HG03064 (cell line): ENCODE data around the gene ISG15.
"Not testable (repeated sequence)": the region's sequence is repeated elsewhere in the genome, so short reads cannot be mapped to it uniquely, and the experiment has no call there.

Experiments used
- ATAC-seq: cut with Tn5 transposase; IDR thresholded peaks from one replicate; pipeline ENCODE4 v1.9.1; 2021; ENCODE audit warnings: low read depth; ENCODE audit not compliant: unreplicated experiment

The ISG15 gene

DNA sequence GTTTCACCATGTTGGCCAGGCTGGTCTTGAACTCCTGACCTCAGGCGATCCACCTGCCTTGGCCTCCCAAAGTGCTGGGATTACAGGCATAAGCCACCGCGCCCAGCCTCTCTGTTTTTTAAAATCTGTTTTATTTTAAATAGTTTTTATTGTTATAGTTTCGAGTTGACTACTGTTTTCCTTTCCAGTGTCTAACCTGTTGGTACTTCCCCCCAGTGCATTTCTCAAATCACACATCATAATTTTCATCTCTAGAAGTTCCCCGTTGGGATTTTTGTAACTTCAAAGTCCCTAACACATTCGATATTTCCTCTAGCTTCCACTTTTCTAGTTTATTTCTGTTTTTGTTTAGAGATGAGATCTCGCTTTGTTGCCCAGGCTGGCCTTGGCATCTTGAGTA lies 20.9 kb upstream of the ISG15 start:
- no peak for ATAC-seq

DNA sequence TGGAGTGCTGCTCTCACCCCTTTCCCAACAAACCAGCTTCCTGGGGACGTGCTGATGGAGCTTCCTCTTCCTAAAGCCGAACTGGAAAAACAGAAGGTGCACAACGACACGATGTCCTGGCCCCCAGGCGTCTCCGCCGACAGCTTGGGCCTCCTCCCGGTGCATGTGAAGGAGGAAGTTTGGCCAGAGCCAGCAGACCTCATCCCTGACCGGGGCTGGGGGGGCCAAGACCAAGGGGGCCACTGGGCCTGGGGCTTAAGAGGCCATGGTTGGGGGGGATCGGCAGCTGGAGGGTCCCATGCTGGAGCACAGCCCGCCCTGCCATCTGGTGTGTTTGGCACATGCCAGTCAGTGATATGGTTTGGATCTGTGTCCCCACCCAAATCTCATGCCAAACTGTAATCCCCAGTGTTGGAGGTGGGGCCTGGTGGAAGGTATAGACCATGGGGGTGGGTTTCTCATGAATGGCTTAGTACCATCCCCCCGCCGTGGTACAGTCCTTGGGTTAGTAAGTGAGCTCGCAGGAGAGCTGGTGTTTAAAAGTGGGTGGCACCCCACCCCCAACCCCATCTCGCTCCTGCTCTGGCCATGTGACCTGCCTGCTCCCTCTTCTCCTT lies 19.8 kb upstream of the ISG15 start:
- ATAC-seq = no peak

DNA sequence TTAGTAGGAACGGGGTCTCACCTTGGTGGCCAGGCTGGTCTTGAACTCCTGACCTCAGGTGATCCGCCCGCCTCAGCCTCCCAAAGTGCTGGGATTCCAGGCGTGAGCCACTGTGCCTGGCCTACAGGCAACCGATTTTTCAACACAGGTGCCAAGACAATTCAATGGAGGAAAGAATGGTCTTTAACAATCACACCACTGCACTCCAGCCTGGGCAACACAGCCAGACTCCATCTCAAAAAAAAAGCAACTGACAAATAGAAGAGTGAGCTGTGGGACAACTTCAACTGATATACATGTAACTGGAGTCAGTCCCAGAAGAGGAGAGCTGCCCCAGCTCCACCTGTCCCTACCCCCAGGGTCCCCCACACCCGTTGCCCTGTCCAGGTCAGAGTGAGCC lies 18.8 kb upstream of the ISG15 start:
- not testable (repeated sequence) for ATAC-seq

DNA sequence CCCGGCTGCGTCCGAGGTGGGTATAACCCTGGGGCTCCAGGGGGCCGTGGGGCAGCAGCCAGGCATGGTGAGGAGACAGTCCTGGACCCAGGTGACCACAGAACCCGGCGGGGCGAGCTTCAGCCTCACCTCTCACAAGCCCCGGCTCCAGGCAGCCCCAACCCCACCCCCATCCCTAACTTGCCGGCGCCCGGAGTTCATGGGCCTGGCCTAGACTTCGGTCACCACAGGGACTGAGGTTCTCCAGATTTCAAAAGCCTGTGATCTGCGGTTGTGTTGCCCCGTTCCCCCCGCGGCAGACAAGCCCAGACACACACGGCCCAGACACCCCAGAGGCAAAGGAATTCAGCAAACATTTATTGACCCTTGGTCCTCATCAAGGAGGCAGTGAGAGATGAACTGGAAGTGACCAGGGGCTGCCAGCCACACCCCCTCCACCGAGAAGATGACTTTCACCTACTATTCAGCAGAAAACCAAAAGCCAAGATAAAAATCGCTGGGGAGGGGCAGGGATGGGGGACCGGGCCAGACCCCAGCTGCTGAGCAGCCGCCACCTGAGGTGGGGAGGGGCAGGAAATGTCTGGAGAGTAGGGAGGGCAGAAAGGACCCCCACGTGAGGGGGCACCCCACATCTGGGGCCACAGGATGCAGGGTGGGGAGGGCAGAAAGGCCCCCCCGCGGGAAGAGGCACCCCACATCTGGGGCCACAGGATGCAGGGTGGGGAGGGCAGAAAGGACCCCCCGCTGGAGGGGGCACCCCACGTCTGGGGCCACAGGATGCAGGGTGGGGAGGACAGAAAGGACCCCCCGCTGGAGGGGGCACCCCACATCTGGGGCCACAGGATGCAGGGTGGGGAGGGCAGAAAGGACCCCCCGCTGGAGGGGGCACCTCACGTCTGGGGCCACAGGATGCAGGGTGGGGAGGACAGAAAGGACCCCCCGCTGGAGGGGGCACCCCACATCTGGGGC lies 17.3 kb upstream of the ISG15 start:
- no peak for ATAC-seq

DNA sequence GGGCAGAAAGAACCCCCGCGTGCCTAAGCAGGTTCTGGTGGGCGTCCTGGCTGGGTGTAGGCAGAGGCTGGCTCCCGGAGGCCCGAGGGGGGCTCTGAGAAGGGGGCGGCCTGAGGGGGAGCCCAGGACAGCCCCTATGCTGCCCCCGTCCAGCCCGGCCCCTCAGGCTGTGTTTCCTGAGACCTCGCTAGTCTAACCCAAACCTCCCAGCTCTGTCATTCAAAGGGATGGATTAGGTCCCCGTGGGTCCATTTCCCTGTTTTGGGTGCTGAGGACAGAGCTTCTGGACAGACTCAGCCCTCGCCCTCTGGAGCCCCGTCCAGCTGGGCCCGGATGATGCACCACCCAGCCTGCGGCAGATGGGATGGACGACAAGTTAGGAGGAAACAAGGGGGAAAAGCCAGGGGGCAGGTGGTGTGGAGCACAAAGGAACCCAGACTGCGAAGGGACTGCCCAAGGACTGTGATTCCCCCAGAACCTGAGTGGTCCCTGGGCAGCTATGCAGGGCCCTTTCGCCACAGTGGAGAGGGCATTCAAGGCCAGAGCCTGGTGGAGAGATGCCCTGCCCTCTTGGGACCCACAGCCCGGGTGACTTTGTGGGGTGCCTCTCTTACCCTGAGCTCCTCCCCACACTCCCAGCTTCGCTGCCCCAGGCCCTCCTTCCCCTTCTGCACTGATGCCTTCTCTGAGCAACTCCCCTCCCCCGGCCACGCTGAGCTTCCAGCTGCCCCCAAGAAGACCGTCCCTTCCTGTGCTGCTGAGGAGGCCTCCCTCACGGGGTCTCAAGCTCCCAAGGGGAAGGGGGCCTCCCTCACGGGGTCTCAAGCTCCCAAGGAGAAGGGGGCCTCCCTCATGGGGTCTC lies 16.2 kb upstream of the ISG15 start:
- no peak for ATAC-seq

DNA sequence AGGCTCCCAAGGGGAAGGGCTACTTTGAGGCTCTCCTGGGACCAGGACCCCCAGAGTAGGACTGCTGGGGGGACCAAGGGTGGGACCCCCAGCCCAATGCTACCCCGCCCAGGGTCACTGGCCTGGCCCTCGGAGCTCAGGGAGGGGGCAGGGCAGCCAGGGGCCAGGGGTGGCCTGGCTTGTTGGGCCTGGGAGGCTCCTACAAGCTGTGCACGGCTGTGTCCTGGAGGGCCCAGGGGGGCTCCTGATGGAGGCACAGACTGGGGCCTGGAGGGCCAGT lies 15.6 kb upstream of the ISG15 start:
- ATAC-seq = no peak

DNA sequence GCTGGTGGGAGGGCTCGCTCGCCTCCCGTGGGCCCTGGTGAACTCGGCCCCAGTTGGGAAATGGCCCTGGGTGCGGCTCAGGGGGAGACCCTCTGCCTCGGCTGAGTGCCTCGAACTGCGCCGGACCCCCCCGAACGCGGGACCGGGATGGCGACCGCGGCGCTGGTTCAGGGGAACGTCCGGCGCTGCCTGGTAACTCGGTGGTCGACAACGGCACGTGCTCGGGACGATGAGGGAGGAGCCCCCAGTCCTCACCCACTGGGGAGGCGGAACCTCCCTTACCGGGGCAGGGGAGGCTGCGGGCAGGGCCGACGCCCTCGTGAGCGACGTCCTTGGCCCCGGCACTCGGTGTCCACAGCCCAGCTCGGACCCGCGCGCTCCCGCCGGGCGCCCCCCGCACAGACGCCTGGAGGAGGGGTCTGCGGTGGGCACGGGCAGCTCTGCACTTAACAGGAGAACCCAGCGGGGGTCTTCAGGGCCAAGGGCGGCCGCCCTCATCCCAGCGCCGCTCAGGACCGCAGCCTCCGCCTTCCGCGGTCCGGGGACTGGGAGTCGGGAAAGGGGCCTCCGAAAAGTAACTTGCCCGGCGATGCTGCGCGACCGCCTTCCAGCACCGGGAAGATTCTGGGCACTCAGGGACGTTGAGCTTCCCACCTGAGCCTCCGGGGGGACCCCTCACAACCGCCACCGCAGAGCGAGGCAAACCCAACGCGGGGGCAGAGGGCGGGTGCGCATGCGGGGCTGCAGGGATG lies 15.1 kb upstream of the ISG15 start:
- ATAC-seq = no peak

DNA sequence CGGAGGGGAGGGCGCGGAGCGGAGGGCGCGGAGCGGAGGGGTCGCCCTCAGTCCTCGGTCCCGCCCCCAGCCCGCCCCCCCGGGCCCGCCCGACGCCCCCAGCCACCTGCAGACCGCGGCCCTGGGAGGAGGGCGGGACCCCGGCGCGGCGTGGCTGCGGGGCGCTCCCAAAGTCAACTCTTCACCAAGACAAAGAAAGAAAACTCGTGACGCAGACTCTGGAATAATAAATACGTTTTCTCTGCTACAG lies 14.6 kb upstream of the ISG15 start:
- ATAC-seq = no peak

DNA sequence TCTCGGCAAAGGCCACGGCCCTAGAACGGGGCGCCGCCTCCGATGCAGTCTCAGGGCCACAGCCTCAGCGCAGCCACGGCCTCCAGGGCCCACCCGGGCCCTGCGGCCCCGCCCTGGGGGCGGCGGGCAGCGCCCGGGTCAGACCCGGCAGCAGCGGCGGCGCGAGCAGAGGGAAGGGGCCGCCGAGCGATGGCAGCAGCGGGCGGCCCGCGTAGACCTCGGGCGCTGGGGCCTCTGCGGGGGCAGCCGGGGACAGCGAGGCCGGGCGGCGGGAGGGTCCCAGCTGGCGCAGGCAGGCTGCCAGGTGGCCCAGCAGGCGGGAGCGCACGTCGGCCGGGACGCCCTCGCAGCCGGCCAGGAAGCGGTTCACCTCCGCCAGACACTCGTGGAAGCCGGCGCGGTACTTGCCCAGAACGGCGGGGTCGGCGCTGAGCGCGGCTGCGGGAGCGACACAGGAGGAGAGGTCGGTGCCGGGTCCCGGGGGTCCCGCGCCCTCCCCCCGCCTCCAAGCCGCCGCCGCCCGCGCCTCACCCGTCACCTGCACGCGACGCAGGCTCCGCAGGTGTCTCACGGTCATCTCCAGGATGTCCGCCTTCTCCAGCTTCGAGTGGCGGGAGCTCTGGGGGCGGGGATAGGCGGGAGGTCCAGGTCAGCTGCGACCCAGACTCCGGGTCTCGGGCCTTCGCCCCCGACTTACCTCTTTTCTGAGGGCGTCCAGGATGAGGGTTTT lies 14.1 kb upstream of the ISG15 start:
- no peak for ATAC-seq

DNA sequence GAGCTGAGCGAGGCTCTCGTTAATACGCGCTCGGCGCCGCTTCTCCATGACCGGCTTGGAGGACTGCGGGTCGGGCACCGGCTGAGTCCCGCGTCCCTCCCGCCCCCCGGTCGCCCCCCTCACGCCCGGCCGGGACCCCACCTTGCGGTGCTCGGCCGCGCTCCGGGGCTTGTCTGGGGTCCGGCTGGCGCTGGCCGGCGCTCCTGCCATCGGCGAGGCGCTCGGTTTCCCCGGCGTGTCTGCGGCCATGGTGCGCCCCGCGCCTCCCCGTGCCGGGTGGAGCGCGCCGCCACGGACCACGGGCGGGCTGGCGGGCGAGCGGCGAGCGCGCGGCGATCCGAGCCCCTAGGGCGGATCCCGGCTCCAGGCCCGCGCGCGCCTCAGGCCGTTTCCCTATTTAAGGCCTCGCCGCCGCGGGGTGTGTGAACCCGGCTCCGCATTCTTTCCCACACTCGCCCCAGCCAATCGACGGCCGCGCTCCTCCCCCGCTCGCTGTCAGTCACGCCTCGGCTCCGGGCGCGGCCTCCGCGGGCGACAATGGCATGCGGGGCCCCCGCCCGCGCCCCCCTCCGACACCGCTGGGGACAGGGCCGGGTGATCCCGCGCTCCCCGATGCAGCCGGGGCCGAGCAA lies 13.5 kb upstream of the ISG15 start, which contains the start of gene HES4:
Gene HES4, minus strand, starts transcription at position 373 of the 632 bp plus-strand sequence. Its CDS starts 124 bp downstream, at position 249.
- ATAC-seq = no peak

DNA sequence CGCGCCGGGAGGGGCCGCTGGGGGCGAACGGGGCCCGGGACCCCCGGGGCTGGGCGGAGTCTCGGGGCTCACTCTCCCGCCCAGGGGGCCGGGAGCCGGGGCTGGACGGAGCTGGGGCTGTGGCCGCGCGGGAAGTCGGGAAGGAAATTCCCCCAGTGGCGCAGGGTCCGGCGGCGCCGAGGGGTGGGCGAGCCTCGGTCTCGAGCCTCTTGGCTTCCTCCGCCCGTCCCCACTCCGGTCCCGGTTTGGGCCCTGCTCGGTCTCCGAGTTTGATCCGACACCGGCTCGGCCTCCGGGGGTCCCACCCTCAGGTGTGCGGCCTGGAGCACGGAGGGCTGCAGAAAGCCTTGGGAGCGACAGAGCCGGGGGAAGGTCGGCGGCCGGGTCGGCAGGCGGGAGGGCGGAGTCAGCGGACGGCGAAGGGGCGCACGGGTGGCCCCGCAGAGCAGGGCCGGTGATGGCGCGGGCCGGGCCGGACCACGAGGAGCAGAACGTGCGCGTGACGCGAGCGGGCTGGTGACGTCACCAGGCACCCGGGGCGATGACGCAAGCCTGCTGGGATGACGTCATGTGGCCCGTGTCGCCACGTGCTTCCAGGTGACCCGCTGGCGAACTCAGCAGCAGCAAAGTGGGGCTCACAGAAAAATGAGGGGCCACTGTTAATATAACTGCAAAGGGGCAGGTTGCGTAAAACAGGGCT lies 12.8 kb upstream of the ISG15 start:
- no peak for ATAC-seq

DNA sequence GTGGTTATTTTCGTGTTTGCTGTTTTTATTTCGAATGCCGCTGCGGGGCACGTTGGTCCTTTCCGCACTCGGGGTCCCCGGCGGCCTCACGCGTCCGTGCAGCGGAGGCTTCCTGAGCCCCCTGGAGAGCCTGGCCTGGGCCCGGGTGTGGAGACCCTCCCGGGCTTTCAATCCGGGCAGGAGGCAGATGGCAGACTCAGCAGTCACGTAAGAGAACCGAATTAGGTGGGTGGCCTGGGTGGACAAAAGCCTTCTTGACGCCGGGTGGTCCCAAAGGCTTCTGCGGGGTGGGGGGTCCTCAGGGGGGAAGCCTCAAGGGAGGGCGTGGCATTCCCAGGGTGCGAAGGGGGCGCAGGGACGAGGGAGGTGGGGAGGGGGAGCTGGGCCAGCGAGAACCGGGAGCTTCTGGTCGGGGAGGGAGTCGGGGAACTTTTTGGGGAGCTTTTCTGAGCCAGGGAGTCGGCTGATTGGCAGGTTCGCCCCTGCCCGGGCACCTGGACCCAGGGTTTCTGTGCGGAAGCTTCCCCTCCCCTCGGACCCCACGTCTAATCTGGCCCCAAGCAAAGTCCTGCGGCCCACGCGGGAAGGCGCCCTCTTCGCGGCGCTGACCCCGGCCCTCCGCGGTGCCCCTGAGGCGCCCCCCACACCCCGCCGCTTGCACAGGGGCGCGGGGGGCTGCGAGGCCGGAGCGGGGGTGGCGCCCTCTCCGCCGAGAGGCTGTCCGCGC lies 12.1 kb upstream of the ISG15 start:
- no peak for ATAC-seq

DNA sequence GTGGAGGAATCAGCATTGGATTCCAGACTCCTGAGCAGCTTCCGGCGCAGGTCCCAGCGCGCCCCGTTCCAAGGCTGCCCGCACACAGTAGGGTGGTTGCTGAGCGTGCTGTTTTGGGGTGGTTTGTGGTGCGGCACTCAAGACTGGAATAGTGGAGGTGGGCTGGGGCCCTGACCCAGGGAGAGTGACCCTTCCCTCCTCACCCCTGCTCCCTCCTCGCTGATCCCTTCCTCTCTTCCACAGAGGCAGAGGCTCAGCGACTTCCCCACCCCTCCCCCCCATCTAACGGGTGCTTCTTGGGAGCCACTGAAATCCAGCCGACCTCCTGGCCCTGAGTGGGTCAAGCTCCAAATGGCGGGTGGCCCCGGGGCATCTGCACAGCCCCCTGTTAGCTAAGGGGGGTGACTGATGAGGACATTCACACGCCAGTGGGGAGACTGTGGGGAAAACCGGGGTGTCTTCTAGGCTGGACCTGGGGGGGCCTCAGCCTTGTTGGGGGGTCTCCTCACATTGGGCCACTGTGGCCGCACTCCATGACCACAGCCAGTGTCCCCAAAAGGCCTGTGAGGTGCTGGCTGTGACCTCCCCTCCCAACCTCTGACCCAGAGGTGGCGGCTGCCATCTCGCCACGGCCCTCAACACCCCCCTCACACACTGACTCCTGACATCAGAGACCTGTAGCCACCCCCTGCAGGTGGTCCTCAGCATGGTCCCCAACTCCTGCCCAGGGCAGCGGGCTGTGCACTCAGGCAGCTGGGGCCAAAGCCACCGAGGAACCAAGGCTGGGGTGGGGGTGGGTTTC lies 9.5 kb upstream of the ISG15 start:
- no peak for ATAC-seq

DNA sequence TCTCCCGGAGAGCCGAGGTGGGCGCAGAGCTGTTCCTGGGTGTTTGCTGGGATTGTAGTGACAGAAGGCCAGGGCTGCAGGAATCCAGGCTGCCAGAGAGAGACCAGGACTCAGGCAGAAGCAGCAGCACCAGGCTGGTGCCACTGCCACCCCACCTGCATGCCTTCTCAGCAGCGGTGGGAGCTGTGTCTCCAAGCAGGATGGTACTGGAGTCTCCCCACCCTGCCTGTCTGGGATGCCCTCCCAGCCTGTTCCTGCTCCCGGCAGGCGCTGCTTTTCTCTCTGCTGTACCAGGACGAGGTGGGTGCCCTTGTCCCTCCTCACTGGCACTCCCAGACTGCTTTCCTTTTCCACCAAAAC lies 8.9 kb upstream of the ISG15 start:
- ATAC-seq = no peak

DNA sequence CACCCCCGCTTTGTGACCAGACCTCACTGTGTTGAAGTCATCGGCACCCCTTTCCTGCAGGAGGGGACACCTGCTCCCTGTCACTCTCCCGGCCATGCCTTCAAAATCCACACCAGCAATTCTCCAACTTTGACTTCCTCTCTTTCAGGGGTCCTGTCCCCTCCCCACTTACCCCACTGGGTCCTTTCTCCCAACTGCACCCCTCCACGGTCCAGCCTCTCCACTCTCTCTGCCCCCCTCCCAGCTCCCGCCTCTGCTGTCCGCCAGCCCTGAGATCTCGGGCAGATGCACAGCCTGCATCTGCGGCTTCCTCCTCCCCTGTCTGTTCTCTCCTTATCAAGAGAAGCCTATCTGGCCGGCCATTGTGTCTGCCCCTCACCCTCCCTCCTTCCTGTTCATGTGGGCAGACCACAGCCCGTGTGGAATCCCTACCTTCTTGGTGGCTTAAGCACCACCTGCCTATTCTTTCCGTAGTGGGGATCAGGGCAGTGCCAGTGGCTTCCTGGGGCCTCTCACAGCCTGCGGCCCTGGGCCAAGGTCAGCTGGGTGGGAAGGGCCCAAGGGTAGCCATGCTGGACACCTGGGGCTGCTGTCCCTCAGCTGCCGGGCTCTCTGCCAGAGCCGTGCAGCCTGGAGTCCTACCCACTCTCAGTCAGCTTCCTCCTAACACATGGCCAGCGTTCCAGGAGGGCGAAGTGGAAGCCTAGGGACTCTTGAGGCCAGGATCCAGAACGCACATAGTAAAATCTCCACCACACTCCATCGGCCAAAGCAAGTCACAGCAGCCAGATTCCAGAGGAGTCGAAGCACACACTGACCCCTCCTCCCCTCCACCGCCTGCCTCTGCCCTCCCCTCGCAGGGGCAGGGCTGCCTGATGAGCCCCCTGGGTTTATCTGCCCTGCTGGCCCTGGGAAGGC lies 8.3 kb upstream of the ISG15 start:
- ATAC-seq = no peak

DNA sequence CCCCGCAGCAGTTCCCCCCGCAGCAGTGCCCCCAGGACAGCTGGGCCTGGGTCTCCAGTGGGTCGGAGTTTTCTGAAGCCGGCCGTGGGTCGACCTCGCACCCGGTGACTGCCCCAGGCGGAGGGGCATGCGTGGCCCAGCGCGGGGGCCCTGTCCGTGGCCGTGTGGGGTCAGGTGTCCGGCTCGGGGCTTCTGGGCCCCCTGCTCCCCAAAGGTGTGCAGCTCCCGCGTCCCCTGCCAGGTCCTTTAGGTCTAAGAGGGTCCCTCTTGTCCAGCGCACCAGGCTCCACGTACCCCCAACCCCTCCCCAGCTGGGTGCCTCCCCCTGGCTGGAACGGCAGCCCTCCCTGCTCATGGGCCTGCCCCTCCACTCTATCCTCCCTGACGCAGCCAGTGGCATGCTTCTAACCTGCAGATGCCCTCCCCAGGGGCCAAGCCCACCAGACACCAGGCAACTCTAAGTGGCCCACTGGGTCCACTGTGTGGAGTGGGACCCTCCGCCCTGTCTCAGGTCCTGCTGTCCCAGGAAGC lies 7.5 kb upstream of the ISG15 start:
- ATAC-seq = no peak
